ENCODE data around the gene FGFR3.

The FGFR3 gene

DNA sequence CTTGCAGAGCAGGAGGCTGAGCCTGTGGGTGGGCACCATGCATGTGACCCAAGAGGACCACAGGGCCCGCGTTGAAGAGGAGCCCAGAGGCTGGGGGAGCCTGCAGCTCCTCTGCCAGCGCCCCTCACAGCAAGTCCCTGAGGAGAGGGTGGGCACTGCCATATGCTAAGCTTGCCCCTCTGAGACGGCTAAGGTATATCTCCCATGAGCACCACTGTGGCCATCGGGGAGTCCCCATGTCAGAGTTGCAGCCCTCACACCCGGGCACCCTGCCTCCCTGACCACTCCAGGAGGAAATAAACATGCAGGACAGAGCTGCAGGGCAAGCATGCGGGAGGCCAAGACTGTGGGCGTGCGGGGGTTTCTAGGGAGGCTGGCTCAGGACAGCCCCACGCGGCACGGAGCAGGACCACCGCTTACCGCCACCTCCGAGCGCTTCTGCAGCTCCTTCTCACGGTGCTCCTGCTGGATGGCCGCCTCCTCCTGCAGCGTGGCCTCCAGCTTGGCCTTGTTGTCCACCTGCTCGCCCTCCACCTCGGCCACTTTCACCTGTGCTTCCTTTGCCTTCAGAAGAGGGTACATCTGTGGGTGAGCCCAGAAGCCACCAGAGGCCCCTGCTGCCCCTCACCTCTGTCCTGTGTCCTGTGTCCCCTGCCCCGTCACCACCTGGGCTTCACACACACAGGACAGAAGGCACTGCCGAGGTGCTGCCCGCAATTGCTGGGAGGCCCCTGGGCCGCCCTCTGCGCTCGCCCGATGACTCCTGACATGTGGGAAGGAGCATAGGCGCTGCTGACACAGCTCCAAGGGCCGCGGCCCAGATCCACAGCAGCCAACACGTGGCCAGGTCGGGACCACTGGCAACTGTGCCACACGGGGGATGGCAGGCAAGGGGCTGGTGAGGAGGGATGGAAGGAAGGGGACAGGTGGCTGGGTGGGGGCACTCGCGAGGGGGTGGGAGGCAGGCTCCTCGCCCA, 29.8 kb downstream of the FGFR3 start:
- TF ChIP-seq, protein P1, sequence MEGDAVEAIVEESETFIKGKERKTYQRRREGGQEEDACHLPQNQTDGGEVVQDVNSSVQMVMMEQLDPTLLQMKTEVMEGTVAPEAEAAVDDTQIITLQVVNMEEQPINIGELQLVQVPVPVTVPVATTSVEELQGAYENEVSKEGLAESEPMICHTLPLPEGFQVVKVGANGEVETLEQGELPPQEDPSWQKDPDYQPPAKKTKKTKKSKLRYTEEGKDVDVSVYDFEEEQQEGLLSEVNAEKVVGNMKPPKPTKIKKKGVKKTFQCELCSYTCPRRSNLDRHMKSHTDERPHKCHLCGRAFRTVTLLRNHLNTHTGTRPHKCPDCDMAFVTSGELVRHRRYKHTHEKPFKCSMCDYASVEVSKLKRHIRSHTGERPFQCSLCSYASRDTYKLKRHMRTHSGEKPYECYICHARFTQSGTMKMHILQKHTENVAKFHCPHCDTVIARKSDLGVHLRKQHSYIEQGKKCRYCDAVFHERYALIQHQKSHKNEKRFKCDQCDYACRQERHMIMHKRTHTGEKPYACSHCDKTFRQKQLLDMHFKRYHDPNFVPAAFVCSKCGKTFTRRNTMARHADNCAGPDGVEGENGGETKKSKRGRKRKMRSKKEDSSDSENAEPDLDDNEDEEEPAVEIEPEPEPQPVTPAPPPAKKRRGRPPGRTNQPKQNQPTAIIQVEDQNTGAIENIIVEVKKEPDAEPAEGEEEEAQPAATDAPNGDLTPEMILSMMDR (IDR thresholded peaks at IDR 0.05; ENCODE audit: control insufficient read depth, insufficient read depth, low read depth, low read length, missing control alignments), result no peak
- no peak overlapping the region for H3K4me3 ChIP-seq (ENCODE audit: control insufficient read depth, low read depth, low read length)
- no peak for DNase-seq (ENCODE audit: low read depth)

DNA sequence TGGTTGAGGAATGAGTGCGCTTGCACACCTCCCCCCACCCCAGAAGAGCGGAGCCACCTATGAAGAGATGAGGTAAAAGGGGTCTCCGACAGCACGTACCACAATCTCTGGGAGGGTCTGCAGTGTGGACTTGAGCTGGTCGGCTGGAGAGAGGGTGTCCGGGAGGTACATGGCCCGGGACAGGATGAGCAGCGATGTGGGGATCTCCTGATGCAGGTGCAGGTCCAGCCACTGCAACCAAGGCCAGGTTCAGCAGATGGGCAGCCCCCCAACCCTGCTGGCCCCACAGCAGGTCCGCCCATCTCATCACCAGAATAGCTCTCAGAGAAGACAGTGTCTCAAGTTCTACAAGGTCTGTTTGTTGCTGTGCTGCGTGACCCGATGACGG, 30.4 kb downstream of the FGFR3 start:
- no peak for DNase-seq (ENCODE audit: low read depth)
- TF ChIP-seq, protein P1 (IDR thresholded peaks at IDR 0.05; ENCODE audit: control insufficient read depth, insufficient read depth, low read depth, low read length, missing control alignments), result no peak

DNA sequence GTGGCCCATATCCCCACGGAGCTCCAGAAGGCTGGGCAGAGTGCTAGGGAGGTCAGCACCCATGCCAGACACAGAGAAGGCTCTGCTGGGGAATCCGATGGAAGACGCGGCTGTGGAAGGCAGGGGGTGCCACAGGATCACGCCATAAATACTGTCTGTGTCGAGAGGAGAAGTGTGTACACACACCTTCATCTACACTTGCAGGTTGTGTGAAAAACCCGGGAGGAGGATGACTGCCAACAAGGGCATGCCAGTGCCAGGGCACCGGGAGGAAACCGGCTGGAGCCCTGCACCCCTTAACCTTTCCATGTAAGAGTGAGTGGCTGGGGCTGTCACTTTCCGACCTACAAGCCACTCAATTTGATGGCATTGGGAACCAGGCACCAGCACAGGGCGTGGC, 31.7 kb downstream of the FGFR3 start:
- TF ChIP-seq, protein P1 (IDR thresholded peaks at IDR 0.05; ENCODE audit: control insufficient read depth, insufficient read depth, low read depth, low read length, missing control alignments), result no peak
- DNase-seq (ENCODE audit: low read depth), result no peak
- H3K4me3 ChIP-seq (ENCODE audit: control insufficient read depth, low read depth, low read length), result no peak overlapping the region

More for the DNA sequence above, 30.4 kb downstream of the FGFR3 start:
- no peak overlapping the region for H3K4me3 ChIP-seq (ENCODE audit: control insufficient read depth, low read depth, low read length)

DNA sequence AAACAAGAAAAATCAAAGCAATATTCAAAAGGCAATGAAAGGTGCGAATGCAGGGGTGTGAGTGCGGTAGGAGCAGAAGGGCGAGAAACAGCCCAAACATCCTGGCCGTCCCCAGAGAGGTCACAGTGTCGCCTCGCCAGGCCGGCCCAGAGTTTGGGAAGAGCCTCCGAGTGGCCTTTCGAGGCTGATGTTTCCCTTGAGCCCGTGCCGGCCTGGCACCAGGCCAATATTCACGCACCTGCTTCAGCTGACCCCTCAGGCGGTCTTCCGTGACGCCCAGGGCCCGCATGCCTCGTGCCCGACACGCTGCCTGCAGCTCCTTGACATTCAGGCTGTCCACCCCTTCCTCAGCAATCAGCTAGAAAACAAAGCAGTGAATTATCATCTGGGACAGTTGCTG, 32.2 kb downstream of the FGFR3 start:
- DNase-seq (ENCODE audit: low read depth), result no peak
- TF ChIP-seq, protein P1 (IDR thresholded peaks at IDR 0.05; ENCODE audit: control insufficient read depth, insufficient read depth, low read depth, low read length, missing control alignments), result no peak
- H3K4me3 ChIP-seq (ENCODE audit: control insufficient read depth, low read depth, low read length), result no peak overlapping the region

DNA sequence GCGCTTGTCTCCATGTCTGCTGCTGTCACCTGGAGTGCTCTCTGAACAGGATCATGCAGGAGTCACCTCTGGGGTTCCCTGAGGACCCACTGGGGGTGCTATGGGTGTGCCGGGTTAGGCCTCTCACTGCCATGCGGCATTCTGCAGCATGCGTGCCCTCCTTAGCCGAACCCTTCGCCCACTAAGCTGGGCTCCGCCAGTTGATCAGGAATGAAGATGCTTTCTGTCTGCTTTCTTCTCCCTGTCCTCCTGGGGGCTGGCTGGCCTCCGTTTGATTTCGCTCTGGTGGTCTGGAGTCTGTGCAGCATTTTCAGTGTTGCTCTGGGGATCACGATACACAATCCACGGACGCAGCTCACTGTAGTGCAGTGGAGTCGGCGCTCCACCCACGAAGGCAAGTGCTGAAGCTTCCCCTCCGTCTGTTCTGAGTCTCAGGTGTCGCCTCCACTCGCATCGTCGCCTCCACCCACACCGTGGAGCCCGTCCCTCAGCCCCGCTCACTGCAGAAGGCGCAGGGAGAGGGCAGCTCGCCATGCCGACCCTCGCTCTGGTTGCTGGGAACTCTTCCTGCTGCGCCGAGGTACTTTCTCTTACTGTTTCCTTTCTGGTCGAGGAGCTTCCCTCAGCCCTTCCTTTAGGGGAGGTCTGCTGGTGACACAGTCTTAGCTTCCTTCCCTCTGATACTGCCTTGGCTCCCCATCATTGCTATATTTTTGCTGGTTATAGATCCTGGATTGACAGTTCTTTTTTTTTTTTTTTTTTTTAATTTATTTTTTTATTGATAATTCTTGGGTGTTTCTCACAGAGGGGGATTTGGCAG, 33.6 kb downstream of the FGFR3 start:
- TF ChIP-seq, protein P1 (IDR thresholded peaks at IDR 0.05; ENCODE audit: control insufficient read depth, insufficient read depth, low read depth, low read length, missing control alignments), result no peak
- no peak overlapping the region for H3K4me3 ChIP-seq (ENCODE audit: control insufficient read depth, low read depth, low read length)
- DNase-seq (ENCODE audit: low read depth), result no peak

DNA sequence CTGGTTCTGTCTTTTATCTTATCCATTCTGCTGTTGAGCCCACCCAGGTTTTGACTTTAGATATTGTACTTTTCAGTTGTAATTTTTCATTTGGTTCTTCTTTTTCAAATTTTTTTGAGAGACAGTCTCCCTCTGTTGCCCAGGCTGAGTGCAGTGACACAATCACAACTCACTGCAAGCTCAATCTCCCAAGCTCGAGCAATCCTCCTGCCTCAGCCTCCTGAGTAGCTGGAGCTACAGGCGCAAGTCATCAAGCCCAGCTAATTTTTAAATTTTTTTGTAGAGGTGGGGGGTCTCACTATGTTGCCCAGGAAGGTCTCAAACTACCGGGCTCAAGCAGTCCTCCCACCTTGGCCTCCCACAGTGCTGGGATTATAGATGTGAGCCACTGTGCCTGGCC, 37.1 kb downstream of the FGFR3 start:
- no peak overlapping the region for H3K4me3 ChIP-seq (ENCODE audit: control insufficient read depth, low read depth, low read length)
- TF ChIP-seq, protein P1 (IDR thresholded peaks at IDR 0.05; ENCODE audit: control insufficient read depth, insufficient read depth, low read depth, low read length, missing control alignments), result no peak
- no peak for DNase-seq (ENCODE audit: low read depth)

All from AG09309 (cell line).